GM10266 (cell line): Measurements from ENCODE around the gene RTN4.
"Not testable (repeated sequence)": the region's sequence is repeated elsewhere in the genome, so short reads cannot be mapped to it uniquely, and the experiment has no call there.

ENCODE experiments used
- DNase-seq: peaks from one replicate; pipeline ENCODE4 v3.0.0; 2012; ENCODE audit errors: extremely low spot score
- TF ChIP-seq, protein P1 (sequence below): IDR thresholded peaks from 2 replicates; pipeline ENCODE4 v1.5.1; 2012; ENCODE audit warnings: mild to moderate bottlenecking, low read depth; ENCODE audit not compliant: control insufficient read depth, insufficient read depth; ENCODE audit errors: missing control alignments

RTN4 gene

DNA sequence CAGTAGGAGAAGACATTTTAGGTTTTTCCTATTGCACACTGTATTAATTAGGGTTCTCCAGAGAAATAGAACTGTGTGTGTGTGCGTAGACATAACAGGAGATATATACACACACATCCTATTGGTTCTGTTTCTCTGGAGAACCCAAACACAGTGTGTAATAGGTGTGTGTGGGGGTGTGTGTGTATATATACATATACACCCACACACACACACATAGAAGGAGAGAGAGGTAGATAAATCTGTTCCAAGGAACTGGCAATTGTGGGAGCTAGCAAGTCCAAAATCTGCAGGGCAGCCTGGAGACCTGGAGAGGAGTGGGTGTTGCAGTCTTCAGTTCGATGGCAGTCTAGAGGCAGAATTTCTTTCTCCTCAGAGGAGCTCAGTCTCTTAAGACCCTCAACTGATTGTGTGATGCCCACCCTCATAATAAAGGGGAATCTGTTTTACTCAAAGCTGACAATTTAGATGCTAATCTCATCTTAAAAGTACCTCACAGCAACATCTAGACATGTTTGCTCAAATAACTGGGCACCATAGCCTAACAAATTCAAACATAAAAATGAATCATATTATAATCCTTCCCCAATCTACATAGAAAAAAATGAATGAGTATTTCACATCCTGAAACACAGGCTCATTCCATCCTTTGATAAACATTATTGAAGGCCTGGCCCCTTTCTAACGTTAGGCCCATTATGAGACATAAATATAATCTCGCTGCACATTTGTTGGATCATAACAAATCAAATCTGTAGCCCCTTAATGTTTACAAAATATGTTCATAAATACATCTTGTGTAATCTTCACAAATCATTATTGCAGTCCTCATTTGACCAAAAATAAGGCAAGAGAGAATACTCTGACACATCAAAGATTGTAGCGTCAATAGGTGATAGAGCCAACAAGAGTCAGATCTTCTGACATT is 35.1 kb upstream of the RTN4 start:
- TF ChIP-seq, protein P1, sequence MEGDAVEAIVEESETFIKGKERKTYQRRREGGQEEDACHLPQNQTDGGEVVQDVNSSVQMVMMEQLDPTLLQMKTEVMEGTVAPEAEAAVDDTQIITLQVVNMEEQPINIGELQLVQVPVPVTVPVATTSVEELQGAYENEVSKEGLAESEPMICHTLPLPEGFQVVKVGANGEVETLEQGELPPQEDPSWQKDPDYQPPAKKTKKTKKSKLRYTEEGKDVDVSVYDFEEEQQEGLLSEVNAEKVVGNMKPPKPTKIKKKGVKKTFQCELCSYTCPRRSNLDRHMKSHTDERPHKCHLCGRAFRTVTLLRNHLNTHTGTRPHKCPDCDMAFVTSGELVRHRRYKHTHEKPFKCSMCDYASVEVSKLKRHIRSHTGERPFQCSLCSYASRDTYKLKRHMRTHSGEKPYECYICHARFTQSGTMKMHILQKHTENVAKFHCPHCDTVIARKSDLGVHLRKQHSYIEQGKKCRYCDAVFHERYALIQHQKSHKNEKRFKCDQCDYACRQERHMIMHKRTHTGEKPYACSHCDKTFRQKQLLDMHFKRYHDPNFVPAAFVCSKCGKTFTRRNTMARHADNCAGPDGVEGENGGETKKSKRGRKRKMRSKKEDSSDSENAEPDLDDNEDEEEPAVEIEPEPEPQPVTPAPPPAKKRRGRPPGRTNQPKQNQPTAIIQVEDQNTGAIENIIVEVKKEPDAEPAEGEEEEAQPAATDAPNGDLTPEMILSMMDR, result no peak
- DNase-seq, result no peak

DNA sequence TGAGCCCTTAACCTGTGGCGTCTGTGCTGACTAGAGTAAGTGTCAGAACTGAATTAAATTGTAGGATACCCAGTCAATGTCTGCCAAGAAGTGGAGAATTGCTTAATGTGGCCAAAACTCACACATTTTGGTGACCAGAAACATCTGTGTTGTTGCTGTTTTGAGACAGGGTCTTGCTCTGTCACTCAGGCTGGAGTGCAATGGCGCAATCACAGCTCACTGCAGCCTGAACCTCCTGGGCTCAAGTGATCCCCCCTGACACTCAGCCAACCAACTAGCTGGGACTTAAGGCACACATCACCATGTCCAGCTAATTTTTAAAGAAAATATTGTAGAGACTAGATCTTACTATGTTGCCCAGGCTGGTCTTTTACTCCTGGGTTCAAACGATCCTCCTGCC is 34.4 kb upstream of the RTN4 start:
- no peak for DNase-seq

DNA sequence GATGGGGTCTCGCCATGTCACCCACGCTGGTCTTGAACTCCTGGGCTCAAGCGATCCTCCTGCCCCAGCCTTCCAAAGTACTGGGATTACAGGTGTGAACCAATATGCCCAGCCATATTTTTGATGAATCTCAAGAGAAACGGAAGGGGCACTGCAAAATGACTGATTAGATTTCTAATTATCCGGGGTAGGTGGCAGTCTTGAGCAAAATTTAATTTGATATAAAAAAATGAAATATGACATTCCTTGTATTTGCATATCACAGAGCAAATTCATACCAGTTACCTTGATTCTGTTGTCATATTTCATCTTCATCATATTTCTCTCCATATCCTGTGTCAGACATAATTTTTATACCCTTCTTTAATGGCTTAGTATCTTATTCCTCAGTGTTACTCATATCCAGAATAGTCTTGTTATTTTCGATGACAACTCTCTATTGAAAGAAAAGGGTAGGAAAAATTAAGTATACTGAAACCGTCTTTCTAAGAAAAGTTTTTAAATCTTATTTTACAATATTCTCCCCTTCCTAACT is 30.0 kb upstream of the RTN4 start:
- DNase-seq, result no peak

More for the DNA sequence above, 34.4 kb upstream of the RTN4 start:
- TF ChIP-seq, protein P1, result no peak

DNA sequence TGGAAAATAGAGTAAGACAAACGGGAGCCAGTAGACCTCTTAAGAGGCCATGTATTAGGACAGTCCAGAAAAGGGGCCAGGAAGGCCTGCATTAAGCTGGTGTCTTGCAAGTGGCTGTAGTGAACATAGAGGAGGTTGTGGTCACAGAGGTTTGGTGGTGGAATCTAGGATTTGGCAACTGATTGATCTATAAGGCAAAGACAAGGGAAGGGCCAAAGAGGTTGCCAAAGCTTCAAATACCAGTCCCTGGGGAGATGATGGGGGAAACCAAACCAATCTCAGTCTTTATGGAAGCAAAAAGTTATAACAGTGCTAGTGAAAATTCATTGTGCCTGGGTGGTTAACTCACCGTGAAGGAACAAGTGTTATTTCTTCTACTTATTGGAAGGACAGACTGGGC is 28.7 kb upstream of the RTN4 start:
- TF ChIP-seq, protein P1, result no peak
- DNase-seq, result no peak

More for the DNA sequence above, 30.0 kb upstream of the RTN4 start:
- TF ChIP-seq, protein P1, result no peak

DNA sequence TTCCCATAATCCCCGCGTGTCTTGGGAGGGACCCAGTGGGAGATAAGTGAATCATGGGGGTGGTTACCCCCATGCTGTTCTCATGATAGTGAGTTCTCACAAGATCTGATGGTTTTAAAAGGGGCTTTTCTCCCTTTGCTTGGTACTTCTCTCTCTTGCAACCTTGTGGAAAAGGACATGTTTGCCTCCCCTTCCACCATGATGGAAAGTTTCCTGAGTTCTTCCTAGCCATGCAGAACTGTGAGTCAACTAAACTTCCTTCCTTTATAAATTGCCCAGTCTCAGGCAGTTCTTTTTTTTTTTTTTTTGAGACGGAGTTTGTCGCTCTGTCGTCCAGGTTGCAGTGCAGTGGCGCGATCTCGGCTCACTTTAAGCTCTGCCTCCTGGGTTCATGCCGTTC is 26.5 kb upstream of the RTN4 start:
- TF ChIP-seq, protein P1, result no peak
- DNase-seq, result no peak

DNA sequence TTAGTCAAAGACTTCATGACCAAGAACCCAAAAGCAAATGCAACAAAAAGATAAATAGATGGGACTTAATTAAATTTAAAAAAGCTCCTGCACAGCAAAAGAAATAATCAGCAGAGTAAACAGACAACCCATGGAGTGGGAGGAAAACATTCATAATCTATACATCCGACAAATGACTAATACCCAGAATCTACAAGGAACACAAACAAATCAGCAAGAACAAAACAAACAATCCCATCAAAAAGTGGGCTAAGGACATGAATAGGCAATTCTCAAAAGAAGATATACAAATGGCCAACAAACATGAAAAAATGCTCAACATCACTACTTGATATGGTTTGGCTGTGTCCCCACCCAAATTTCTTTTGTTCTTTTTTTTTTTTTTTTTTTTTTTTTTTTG is 25.8 kb upstream of the RTN4 start:
- DNase-seq, result not testable (repeated sequence)

DNA sequence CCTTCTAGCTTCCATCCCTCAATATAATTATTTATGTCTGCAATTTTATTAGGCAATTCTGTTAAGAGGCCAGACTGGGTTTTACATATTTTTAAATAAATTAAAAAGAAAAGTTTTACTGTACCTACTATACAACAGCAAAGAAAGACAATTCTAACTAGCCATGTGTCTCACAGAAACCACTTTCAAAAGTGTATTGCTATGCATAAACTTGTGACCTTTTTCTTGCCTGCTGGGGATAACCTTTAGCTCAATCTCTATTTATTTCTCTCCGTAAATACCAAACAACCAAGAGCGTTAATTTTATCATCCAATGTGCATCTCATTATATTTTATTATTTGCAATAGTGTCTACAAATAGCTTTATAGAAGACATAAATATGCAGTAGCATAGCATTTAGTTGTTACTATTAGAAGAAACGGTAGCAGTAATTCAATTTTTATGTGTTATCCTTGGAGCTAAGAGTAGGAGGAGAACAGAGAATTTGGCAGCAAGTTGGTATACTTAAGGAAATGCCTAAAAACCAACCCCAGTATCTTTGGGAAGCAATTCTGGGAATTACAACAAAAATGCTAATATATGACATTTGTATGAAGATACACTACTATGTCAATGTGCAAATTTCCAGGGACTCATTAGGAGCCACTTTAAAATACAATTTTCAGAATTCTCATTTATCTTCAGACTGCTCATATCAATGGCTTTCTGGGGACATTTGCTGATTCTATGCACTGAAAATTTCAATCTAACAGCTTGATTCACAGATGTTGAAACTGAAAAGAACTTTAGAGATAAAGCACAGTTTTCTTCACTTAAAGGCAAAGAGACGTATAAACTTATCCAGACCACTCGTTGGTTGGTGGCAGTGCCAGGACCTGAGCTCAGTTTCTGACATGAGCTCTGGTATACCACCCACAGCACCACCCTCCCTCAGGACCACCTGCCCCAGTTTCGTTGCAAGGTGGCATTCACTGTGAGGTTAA is 23.0 kb upstream of the RTN4 start:
- DNase-seq, result no peak
- TF ChIP-seq, protein P1, result no peak
